Right kidney (tissue), 1 donor: ENCODE measurements around the gene KCNS1.

Experiments
- DNase-seq: peaks from one replicate; pipeline ENCODE4 v3.0.0-alpha.2; 2016

Gene KCNS1

DNA sequence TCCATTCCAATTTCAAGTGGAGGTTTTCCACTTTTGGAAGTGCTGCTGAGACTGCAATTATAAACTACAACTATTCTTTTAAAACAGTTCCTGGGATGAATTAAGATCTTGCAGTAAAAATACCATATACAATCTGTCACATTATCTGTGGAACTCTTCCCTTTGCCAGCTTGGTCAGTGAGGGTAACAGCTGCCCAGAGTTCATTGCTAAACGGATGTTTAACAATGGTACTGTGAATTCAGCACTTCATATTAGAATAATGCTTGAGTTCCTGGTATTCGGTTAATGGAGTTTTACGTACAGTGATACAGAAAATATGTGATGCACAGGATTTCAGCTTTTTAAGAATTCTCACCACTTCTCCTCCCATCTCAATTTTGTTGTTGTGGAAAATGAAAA lies 51.5 kb downstream of the KCNS1 start:
- no peak for DNase-seq

- DNase-seq = no peak
Measured at GRCh38 chr20:45047581-45048119, 53.3 kb downstream of the KCNS1 start.

DNA sequence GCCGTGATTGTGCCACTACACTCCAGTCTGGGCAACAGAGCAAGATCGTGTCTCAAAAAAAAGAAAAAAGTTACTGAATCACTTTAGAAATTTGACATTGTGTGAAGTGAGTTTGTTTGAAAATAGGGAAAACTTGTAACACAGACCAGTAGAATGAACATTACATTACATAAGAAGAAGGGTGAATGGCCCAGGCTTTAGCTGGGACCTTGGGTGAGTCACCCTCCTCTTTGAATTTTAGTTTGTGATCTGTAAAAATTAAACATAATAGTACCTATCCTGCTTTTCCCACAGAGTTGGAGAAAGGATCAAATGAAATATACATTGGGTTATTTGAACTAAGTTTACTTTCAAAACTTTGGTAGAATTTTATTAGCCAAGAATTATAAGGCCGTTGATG lies 56.3 kb downstream of the KCNS1 start:
- DNase-seq = no peak

- peak; percentile 15 for DNase-seq
Measured at GRCh38 chr20:45044084-45044573, 56.8 kb downstream of the KCNS1 start.

DNA sequence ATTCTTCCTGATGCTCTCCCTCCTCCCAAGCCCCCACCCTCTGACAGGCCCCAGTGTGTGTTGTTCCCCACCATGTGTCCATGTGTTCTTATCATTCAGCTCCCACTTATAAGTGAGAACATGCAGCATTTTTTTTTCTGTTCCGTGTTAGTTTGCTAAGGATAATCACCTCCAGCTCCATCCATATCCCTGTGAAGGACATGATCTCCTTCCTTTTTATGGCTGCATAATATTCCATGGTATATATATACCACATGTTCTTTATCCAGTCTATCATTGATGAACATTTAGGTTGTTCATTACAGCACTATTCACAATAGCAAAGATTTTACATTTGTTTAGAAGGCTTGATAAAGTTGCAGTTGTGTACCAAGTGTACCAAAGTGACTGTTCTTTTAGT lies 57.9 kb downstream of the KCNS1 start:
- no peak for DNase-seq
